ENCODE data around the gene RARB. TPM values are rescaled to one million over a fixed set of nuclear protein-coding genes. Genes with fewer than 3 reads are reported as not detected.

RARB gene
- total and polyA plus RNA-seq, 5 donors from 2014 or later: 0.12 to 0.20 TPM; not detected in 3

- Mint-ChIP-seq H3K27ac (no peak overlapping the region), H3K4me3 (no peak overlapping the region), H3K27me3 (no peaks in the 10 kb centered on the region), H3K9me3 (peaks cover 0 to 2% (median 0%) of the 10 kb centered on the region in 7 donors), H3K4me1 (no peaks in the 10 kb centered on the region), H3K36me3 (no peaks in the 10 kb centered on the region)
- Histone ChIP-seq H3K27me3 (ENCODE audit: control insufficient read depth, insufficient read depth, low read length) (no peaks in the 10 kb centered on the region), H3K9me3 (ENCODE audit: control insufficient read depth in 2 of 2, low read length in 2 of 2) (no peaks in the 10 kb centered on the region), H3K4me3 (ENCODE audit: low read depth, low read length) (no peak overlapping the region), H3K27ac (ENCODE audit: insufficient read depth, low read length, poor library complexity, severe bottlenecking) (no peak overlapping the region), H3K4me1 (ENCODE audit: control insufficient read depth, insufficient read depth, low read length, poor library complexity, severe bottlenecking) (no peaks in the 10 kb centered on the region), H3K36me3 (ENCODE audit: control insufficient read depth, insufficient read depth, low read length) (no peaks in the 10 kb centered on the region)
- ATAC-seq (ENCODE audit: low read depth in 2 of 2) (no peak), DNase-seq (no peak)
Observed at GRCh38 chr3:25552251-25552650, 124.2 kb downstream of the RARB start.

- no peaks in the 10 kb centered on the region for H3K4me1 Mint-ChIP-seq
- no peak for DNase-seq
- Histone ChIP-seq H3K36me3 (ENCODE audit: control insufficient read depth, insufficient read depth, low read length) (no peaks in the 10 kb centered on the region), H3K4me1 (ENCODE audit: control insufficient read depth, insufficient read depth, low read length, poor library complexity, severe bottlenecking) (no peaks in the 10 kb centered on the region), H3K9me3 (ENCODE audit: control insufficient read depth in 2 of 2, low read length in 2 of 2) (no peaks in the 10 kb centered on the region), H3K4me3 (ENCODE audit: low read depth, low read length) (no peak overlapping the region), H3K27ac (ENCODE audit: insufficient read depth, low read length, poor library complexity, severe bottlenecking) (no peak overlapping the region), H3K27me3 (ENCODE audit: control insufficient read depth, insufficient read depth, low read length) (no peaks in the 10 kb centered on the region)
- no peaks in the 10 kb centered on the region for H3K36me3 Mint-ChIP-seq
- no peak overlapping the region for H3K4me3 Mint-ChIP-seq
- no peak for ATAC-seq (ENCODE audit: low read depth in 2 of 2)
- H3K9me3 Mint-ChIP-seq: peaks cover 0 to 2% (median 0%) of the 10 kb centered on the region in 7 donors
- H3K27ac Mint-ChIP-seq: no peak overlapping the region
- H3K27me3 Mint-ChIP-seq: no peaks in the 10 kb centered on the region
Observed at GRCh38 chr3:25554376-25554775, 126.3 kb downstream of the RARB start.

- Histone ChIP-seq H3K4me3 (ENCODE audit: low read depth, low read length) (no peak overlapping the region), H3K36me3 (ENCODE audit: control insufficient read depth, insufficient read depth, low read length) (no peaks in the 10 kb centered on the region), H3K4me1 (ENCODE audit: control insufficient read depth, insufficient read depth, low read length, poor library complexity, severe bottlenecking) (no peaks in the 10 kb centered on the region), H3K9me3 (ENCODE audit: control insufficient read depth in 2 of 2, low read length in 2 of 2) (no peaks in the 10 kb centered on the region), H3K27ac (ENCODE audit: insufficient read depth, low read length, poor library complexity, severe bottlenecking) (no peak overlapping the region), H3K27me3 (ENCODE audit: control insufficient read depth, insufficient read depth, low read length) (no peaks in the 10 kb centered on the region)
- Mint-ChIP-seq H3K27ac (no peak overlapping the region), H3K9me3 (peaks cover 0 to 2% (median 0%) of the 10 kb centered on the region in 7 donors), H3K36me3 (no peaks in the 10 kb centered on the region), H3K4me1 (no peaks in the 10 kb centered on the region), H3K27me3 (no peaks in the 10 kb centered on the region), H3K4me3 (no peak overlapping the region)
- ATAC-seq (ENCODE audit: low read depth in 2 of 2): no peak
- no peak for DNase-seq
Observed at GRCh38 chr3:25555695-25556437, 127.8 kb downstream of the RARB start.

- Histone ChIP-seq H3K4me3 (ENCODE audit: low read depth, low read length) (no peak overlapping the region), H3K4me1 (ENCODE audit: control insufficient read depth, insufficient read depth, low read length, poor library complexity, severe bottlenecking) (no peaks in the 10 kb centered on the region), H3K27ac (ENCODE audit: insufficient read depth, low read length, poor library complexity, severe bottlenecking) (no peak overlapping the region), H3K27me3 (ENCODE audit: control insufficient read depth, insufficient read depth, low read length) (no peaks in the 10 kb centered on the region), H3K9me3 (ENCODE audit: control insufficient read depth in 2 of 2, low read length in 2 of 2) (no peaks in the 10 kb centered on the region), H3K36me3 (ENCODE audit: control insufficient read depth, insufficient read depth, low read length) (no peaks in the 10 kb centered on the region)
- Mint-ChIP-seq H3K36me3 (no peaks in the 10 kb centered on the region), H3K4me3 (no peak overlapping the region), H3K27ac (no peak overlapping the region), H3K9me3 (peaks cover 0 to 1% (median 0%) of the 10 kb centered on the region in 7 donors), H3K27me3 (no peaks in the 10 kb centered on the region), H3K4me1 (no peaks in the 10 kb centered on the region)
- ATAC-seq (ENCODE audit: low read depth in 2 of 2) (no peak), DNase-seq (no peak)
Observed at GRCh38 chr3:25556447-25556846, 128.4 kb downstream of the RARB start.

- H3K4me3 ChIP-seq (ENCODE audit: low read depth, low read length): no peak overlapping the region
- H3K36me3 ChIP-seq (ENCODE audit: control insufficient read depth, insufficient read depth, low read length): no peaks in the 10 kb centered on the region
- no peak overlapping the region for H3K4me3 Mint-ChIP-seq
- DNase-seq (no peak), ATAC-seq (ENCODE audit: low read depth in 2 of 2) (no peak)
- H3K4me1 Mint-ChIP-seq: no peaks in the 10 kb centered on the region
- H3K27me3 Mint-ChIP-seq: no peaks in the 10 kb centered on the region
- no peaks in the 10 kb centered on the region for H3K27me3 ChIP-seq (ENCODE audit: control insufficient read depth, insufficient read depth, low read length)
- no peaks in the 10 kb centered on the region for H3K9me3 ChIP-seq (ENCODE audit: control insufficient read depth in 2 of 2, low read length in 2 of 2)
- H3K27ac Mint-ChIP-seq: no peak overlapping the region
- peaks cover 0 to 1% (median 0%) of the 10 kb centered on the region in 7 donors for H3K9me3 Mint-ChIP-seq
- no peak overlapping the region for H3K27ac ChIP-seq (ENCODE audit: insufficient read depth, low read length, poor library complexity, severe bottlenecking)
- H3K4me1 ChIP-seq (ENCODE audit: control insufficient read depth, insufficient read depth, low read length, poor library complexity, severe bottlenecking): no peaks in the 10 kb centered on the region
- H3K36me3 Mint-ChIP-seq: no peaks in the 10 kb centered on the region
Observed at GRCh38 chr3:25557694-25558093, 129.6 kb downstream of the RARB start.

- Histone ChIP-seq H3K27ac (ENCODE audit: insufficient read depth, low read length, poor library complexity, severe bottlenecking) (no peak overlapping the region), H3K4me1 (ENCODE audit: control insufficient read depth, insufficient read depth, low read length, poor library complexity, severe bottlenecking) (no peaks in the 10 kb centered on the region), H3K27me3 (ENCODE audit: control insufficient read depth, insufficient read depth, low read length) (no peaks in the 10 kb centered on the region), H3K9me3 (ENCODE audit: control insufficient read depth in 2 of 2, low read length in 2 of 2) (no peaks in the 10 kb centered on the region), H3K4me3 (ENCODE audit: low read depth, low read length) (no peak overlapping the region), H3K36me3 (ENCODE audit: control insufficient read depth, insufficient read depth, low read length) (no peaks in the 10 kb centered on the region)
- no peak overlapping the region for H3K27ac Mint-ChIP-seq
- H3K9me3 Mint-ChIP-seq: peaks cover 0 to 1% (median 0%) of the 10 kb centered on the region in 7 donors
- ATAC-seq (ENCODE audit: low read depth in 2 of 2) (no peak), DNase-seq (no peak)
- H3K27me3 Mint-ChIP-seq: no peaks in the 10 kb centered on the region
- no peaks in the 10 kb centered on the region for H3K36me3 Mint-ChIP-seq
- no peaks in the 10 kb centered on the region for H3K4me1 Mint-ChIP-seq
- no peak overlapping the region for H3K4me3 Mint-ChIP-seq
Observed at GRCh38 chr3:25558121-25558520, 130.1 kb downstream of the RARB start.

- DNase-seq: no peak
- no peak for ATAC-seq (ENCODE audit: low read depth in 2 of 2)
- no peaks in the 10 kb centered on the region for H3K4me1 ChIP-seq (ENCODE audit: control insufficient read depth, insufficient read depth, low read length, poor library complexity, severe bottlenecking)
- Mint-ChIP-seq H3K36me3 (no peaks in the 10 kb centered on the region), H3K27ac (no peak overlapping the region), H3K4me1 (no peaks in the 10 kb centered on the region), H3K4me3 (no peak overlapping the region), H3K27me3 (no peaks in the 10 kb centered on the region), H3K9me3 (peaks cover 0 to 1% (median 0%) of the 10 kb centered on the region in 7 donors)
- no peak overlapping the region for H3K4me3 ChIP-seq (ENCODE audit: low read depth, low read length)
- H3K27ac ChIP-seq (ENCODE audit: insufficient read depth, low read length, poor library complexity, severe bottlenecking): no peak overlapping the region
- H3K36me3 ChIP-seq (ENCODE audit: control insufficient read depth, insufficient read depth, low read length): no peaks in the 10 kb centered on the region
- H3K9me3 ChIP-seq (ENCODE audit: control insufficient read depth in 2 of 2, low read length in 2 of 2): no peaks in the 10 kb centered on the region
- no peaks in the 10 kb centered on the region for H3K27me3 ChIP-seq (ENCODE audit: control insufficient read depth, insufficient read depth, low read length)
Observed at GRCh38 chr3:25558796-25559195, 130.7 kb downstream of the RARB start.

GRCh38 chr3:25563601-25564000 is 135.5 kb downstream of the RARB start:
- Histone ChIP-seq H3K4me1 (ENCODE audit: control insufficient read depth, insufficient read depth, low read length, poor library complexity, severe bottlenecking) (no peaks in the 10 kb centered on the region), H3K27me3 (ENCODE audit: control insufficient read depth, insufficient read depth, low read length) (no peaks in the 10 kb centered on the region), H3K4me3 (ENCODE audit: low read depth, low read length) (no peak overlapping the region), H3K9me3 (ENCODE audit: control insufficient read depth in 2 of 2, low read length in 2 of 2) (no peaks in the 10 kb centered on the region), H3K27ac (ENCODE audit: insufficient read depth, low read length, poor library complexity, severe bottlenecking) (no peak overlapping the region), H3K36me3 (ENCODE audit: control insufficient read depth, insufficient read depth, low read length) (no peaks in the 10 kb centered on the region)
- Mint-ChIP-seq H3K27ac (no peak overlapping the region), H3K4me3 (no peak overlapping the region), H3K36me3 (no peaks in the 10 kb centered on the region), H3K9me3 (peaks cover 0 to 1% (median 0%) of the 10 kb centered on the region in 7 donors), H3K27me3 (no peaks in the 10 kb centered on the region), H3K4me1 (no peaks in the 10 kb centered on the region)
- DNase-seq (no peak), ATAC-seq (ENCODE audit: low read depth in 2 of 2) (no peak)

Data from CD4-positive, CD25-positive, alpha-beta regulatory T cell (primary cell).